GM23338 (cell line): ENCODE measurements around the gene MAFF. TPM values are rescaled to one million over a fixed set of nuclear protein-coding genes. Genes with fewer than 3 reads are reported as not detected.

Experiments used
- ATAC-seq: fragments of 200-7000 bp; cut with Tn5 transposase; 3 replicates; pipeline ENCODE4 v1.9.1; 2020
- DNase-seq: peaks from one replicate; pipeline ENCODE4 v3.0.0-alpha.2; 2015; ENCODE audit warnings: low spot score
- H2AFZ ChIP-seq: fragments of 200-600 bp; sonication (generic); 2 replicates; pipeline ENCODE4 v1.8.0; 2016; ENCODE audit warnings: antibody characterized with exemption, mild to moderate bottlenecking, moderate library complexity
- H3F3A ChIP-seq: fragments of 200-600 bp; sonication (generic); replicated peaks from 2 replicates; pipeline ENCODE4 v1.8.0; 2017; ENCODE audit warnings: antibody characterized with exemption, mixed run types, low read depth
- H3K27ac ChIP-seq: fragments of 200-600 bp; sonication (generic); 2 replicates; pipeline ENCODE4 v1.6.1; 2016; ENCODE audit warnings: low read depth
- H3K27me3 ChIP-seq: fragments of 200-600 bp; sonication (generic); 2 replicates; pipeline ENCODE4 v1.8.0; 2016; ENCODE audit warnings: mild to moderate bottlenecking, mixed run types, moderate library complexity; ENCODE audit not compliant: insufficient read depth
- H3K36me3 ChIP-seq: fragments of 200-600 bp; sonication (generic); 2 replicates; pipeline ENCODE4 v1.8.0; 2016; ENCODE audit warnings: mild to moderate bottlenecking; ENCODE audit not compliant: insufficient read depth
- H3K4me1 ChIP-seq: fragments of 200-600 bp; sonication (generic); 2 replicates; pipeline ENCODE4 v1.8.0; 2016; ENCODE audit warnings: mild to moderate bottlenecking, moderate library complexity; ENCODE audit not compliant: insufficient read depth
- H3K4me2 ChIP-seq: fragments of 200-600 bp; sonication (generic); 2 replicates; pipeline ENCODE4 v1.7.1; 2017; ENCODE audit warnings: mixed run types
- H3K4me3 ChIP-seq: fragments of 200-600 bp; sonication (generic); 2 replicates; pipeline ENCODE4 v1.6.1; 2016; ENCODE audit warnings: mixed run types
- H3K79me2 ChIP-seq: fragments of 200-600 bp; sonication (generic); replicated peaks from 2 replicates; pipeline ENCODE4 v1.8.0; 2017; ENCODE audit warnings: mild to moderate bottlenecking; ENCODE audit not compliant: insufficient read depth
- H3K9me2 ChIP-seq: fragments of 200-600 bp; sonication (generic); 2 replicates; pipeline ENCODE4 v1.8.0; 2017; ENCODE audit not compliant: insufficient read depth
- H4K20me1 ChIP-seq: fragments of 200-600 bp; sonication (generic); replicated peaks from 2 replicates; pipeline ENCODE4 v1.8.0; 2017; ENCODE audit warnings: mild to moderate bottlenecking; ENCODE audit not compliant: insufficient read depth
- H3K27ac Mint-ChIP-seq: 2 replicates; pipeline ENCODE4 v1.8.0; 2020; ENCODE audit warnings: inconsistent platforms, mild to moderate bottlenecking, moderate library complexity, mixed read lengths
- H3K27me3 Mint-ChIP-seq: 3 replicates; pipeline ENCODE4 v1.8.0; 2022; ENCODE audit warnings: low read depth, mild to moderate bottlenecking, moderate library complexity, mixed read lengths, inconsistent platforms; ENCODE audit not compliant: insufficient read depth, poor library complexity
- H3K36me3 Mint-ChIP-seq: 3 replicates; pipeline ENCODE4 v1.8.0; 2021; ENCODE audit warnings: low read depth, mild to moderate bottlenecking, inconsistent platforms, moderate library complexity, mixed read lengths
- H3K4me1 Mint-ChIP-seq: 3 replicates; pipeline ENCODE4 v1.8.0; 2020; ENCODE audit warnings: mild to moderate bottlenecking, inconsistent platforms, mixed read lengths
- H3K4me3 Mint-ChIP-seq: 3 replicates; pipeline ENCODE4 v1.8.0; 2021; ENCODE audit warnings: moderate library complexity, mild to moderate bottlenecking, inconsistent platforms, mixed read lengths
- H3K9me3 Mint-ChIP-seq: 3 replicates; pipeline ENCODE4 v1.8.0; 2020; ENCODE audit warnings: moderate library complexity, mild to moderate bottlenecking, inconsistent platforms, mixed read lengths
- CTCF ChIP-seq, 2 experiments: fragments of 200-600 bp in 1 of 2; sonication (generic) in 1 of 2; conservative IDR thresholded peaks; 2 replicates each; pipeline versions ENCODE4 v1.5.1 to v1.6.1; 2016 to 2017; ENCODE audit warnings: antibody characterized with exemption in 2 of 2, low read depth in 2 of 2, mild to moderate bottlenecking in 2 of 2, moderate library complexity in 1 of 2
- ETS1 ChIP-seq: IDR thresholded peaks from 2 replicates; pipeline ENCODE4 v1.6.1; 2016; ENCODE audit warnings: antibody characterized with exemption
- EZH2 ChIP-seq: fragments of 200-600 bp; sonication (generic); IDR thresholded peaks from one replicate; pipeline ENCODE4 v1.8.0; 2017; ENCODE audit warnings: antibody characterized with exemption, mild to moderate bottlenecking, low read depth; ENCODE audit not compliant: unreplicated experiment
- JUNB ChIP-seq: IDR thresholded peaks from one replicate; pipeline ENCODE4 v1.6.1; 2016; ENCODE audit warnings: antibody characterized with exemption; ENCODE audit not compliant: unreplicated experiment
- NANOG ChIP-seq: IDR thresholded peaks from 2 replicates; pipeline ENCODE4 v1.6.1; 2016; ENCODE audit warnings: antibody characterized with exemption, borderline replicate concordance
- REST ChIP-seq: IDR thresholded peaks from one replicate; pipeline ENCODE4 v1.6.1; 2018; ENCODE audit warnings: antibody characterized with exemption; ENCODE audit not compliant: unreplicated experiment
- ZNF114 ChIP-seq: fragments of 250-450 bp; sonication (Bioruptor Pico); IDR thresholded peaks from 2 replicates; pipeline ENCODE4 v1.5.0; 2020; ENCODE audit warnings: mild to moderate bottlenecking, moderate library complexity
- ZNF331 ChIP-seq: fragments of 250-450 bp; sonication (Bioruptor Pico); IDR thresholded peaks from 2 replicates; pipeline ENCODE4 v1.5.0; 2020; ENCODE audit warnings: low read depth, mild to moderate bottlenecking, moderate library complexity
- ZNF462 ChIP-seq: fragments of 250-450 bp; sonication (Bioruptor Pico); IDR thresholded peaks from 2 replicates; pipeline ENCODE4 v1.5.0; 2020; ENCODE audit warnings: mild to moderate bottlenecking, moderate library complexity
- polyA plus RNA-seq: library from polyadenylated mRNA; unstranded; fragments of >200 nt; fragmentation: Nextera tagmentation; extraction: Ambion mirVana; gene quantifications from 2 replicates; pipeline ENCODE4 v1.2.1, GENCODE V29; 2016
- total RNA-seq: library from RNA; depleted of rRNA; stranded (reverse); fragments of >200 nt; shearing (Covaris generic); gene quantifications from 2 replicates; pipeline ENCODE4 v1.2.3, GENCODE V29; 2014

The MAFF gene
- total and polyA plus RNA-seq, 2 experiments from 2014 or later = 2.2 to 8.9 TPM

- DNase-seq = no peak
- H3K27ac Mint-ChIP-seq = no peak overlapping the region
- no peaks in the 10 kb centered on the region for H3F3A ChIP-seq
Measured at GRCh38 chr22:38228873-38229740, 27.3 kb downstream of the MAFF start.

More at GRCh38 chr22:38228873-38229740, 27.3 kb downstream of the MAFF start:
- no peaks in the 10 kb centered on the region for H3K4me1 Mint-ChIP-seq
- H3K9me3 Mint-ChIP-seq = no peaks in the 10 kb centered on the region; the same call in 2 of the 3 replicates
- peaks cover 5% of the 10 kb centered on the region for H3K27me3 Mint-ChIP-seq
- Histone ChIP-seq H3K4me2 (no peak overlapping the region), H3K27me3 (no peaks in the 10 kb centered on the region), H3K9me2 (no peaks in the 10 kb centered on the region), H3K27ac (0 out of 2 replicates have a peak overlapping the region, but pooled peaks have one; percentile 19), H2AFZ (no peak overlapping the region), H3K36me3 (peaks cover 5% of the 10 kb centered on the region; the same call in 1 of the 2 replicates), H3K79me2 (no peaks in the 10 kb centered on the region), H3K4me1 (no peaks in the 10 kb centered on the region), H4K20me1 (peaks cover 9% of the 10 kb centered on the region), H3K4me3 (no peak overlapping the region)
- H3K4me3 Mint-ChIP-seq = no peak overlapping the region
- ATAC-seq = no peak
- no peak for TF ChIP-seq EZH2
- TF ChIP-seq JUNB = no peak
- TF ChIP-seq ZNF462 (CRISPR knock-in tag) = no peak
- no peak for TF ChIP-seq ZNF114 (CRISPR knock-in tag)
- TF ChIP-seq CTCF (conservative IDR thresholded peaks at IDR 0.05; ENCODE audit: low read depth in 2 of 2) = no peak
- TF ChIP-seq NANOG = no peak
- no peak for TF ChIP-seq REST
- no peak for TF ChIP-seq ETS1
- TF ChIP-seq ZNF331 (CRISPR knock-in tag) = no peak
- peaks cover 34% of the 10 kb centered on the region for H3K36me3 Mint-ChIP-seq
